ENCODE results near the gene SRPK3.
A peak's percentile ranks its signal among the peaks of the same experiment; 100 is the strongest.

The SRPK3 gene

DNA sequence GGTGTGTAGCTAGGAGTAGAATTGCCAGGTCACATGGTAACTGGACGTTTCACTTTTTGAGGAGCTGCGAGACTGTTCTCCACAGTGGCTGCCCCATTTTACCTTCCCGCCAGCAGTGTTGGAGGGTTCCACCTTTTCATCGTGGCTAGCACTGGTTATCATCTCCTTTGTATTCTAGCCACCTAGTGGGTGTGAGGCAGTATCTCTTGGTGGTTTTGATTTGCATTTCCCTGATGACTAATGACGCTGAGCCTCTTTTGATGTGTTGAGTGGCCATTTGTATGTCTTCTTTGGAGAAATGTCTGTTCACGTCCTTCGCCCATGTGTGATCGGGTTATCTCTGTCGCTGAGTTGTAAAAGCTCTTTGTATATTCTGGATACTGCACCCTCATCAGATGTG, 45.6 kb upstream of the SRPK3 start:
- no peaks in the 10 kb centered on the region for H3K79me2 ChIP-seq (ENCODE audit: control insufficient read depth, low read length)
- H3K4me1 ChIP-seq (ENCODE audit: control insufficient read depth, low read length), result peaks cover 9% of the 10 kb centered on the region
- TF ChIP-seq, protein P1, sequence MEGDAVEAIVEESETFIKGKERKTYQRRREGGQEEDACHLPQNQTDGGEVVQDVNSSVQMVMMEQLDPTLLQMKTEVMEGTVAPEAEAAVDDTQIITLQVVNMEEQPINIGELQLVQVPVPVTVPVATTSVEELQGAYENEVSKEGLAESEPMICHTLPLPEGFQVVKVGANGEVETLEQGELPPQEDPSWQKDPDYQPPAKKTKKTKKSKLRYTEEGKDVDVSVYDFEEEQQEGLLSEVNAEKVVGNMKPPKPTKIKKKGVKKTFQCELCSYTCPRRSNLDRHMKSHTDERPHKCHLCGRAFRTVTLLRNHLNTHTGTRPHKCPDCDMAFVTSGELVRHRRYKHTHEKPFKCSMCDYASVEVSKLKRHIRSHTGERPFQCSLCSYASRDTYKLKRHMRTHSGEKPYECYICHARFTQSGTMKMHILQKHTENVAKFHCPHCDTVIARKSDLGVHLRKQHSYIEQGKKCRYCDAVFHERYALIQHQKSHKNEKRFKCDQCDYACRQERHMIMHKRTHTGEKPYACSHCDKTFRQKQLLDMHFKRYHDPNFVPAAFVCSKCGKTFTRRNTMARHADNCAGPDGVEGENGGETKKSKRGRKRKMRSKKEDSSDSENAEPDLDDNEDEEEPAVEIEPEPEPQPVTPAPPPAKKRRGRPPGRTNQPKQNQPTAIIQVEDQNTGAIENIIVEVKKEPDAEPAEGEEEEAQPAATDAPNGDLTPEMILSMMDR (IDR thresholded peaks at IDR 0.05; ENCODE audit: low read depth, low read length, poor library complexity, severe bottlenecking), result peak; percentile 31
- no peak for TF ChIP-seq EZH2phosphoT487 (IDR thresholded peaks at IDR 0.05; ENCODE audit: borderline replicate concordance, low read length)
- H3K4me3 ChIP-seq (ENCODE audit: low read length), result no peak overlapping the region
- H3K36me3 ChIP-seq (ENCODE audit: control insufficient read depth, low read length), result no peaks in the 10 kb centered on the region
- no peaks in the 10 kb centered on the region for H3K9me2 ChIP-seq (replicated peaks; ENCODE audit: control insufficient read depth, low read length)
- no peaks in the 10 kb centered on the region for H3F3A ChIP-seq (ENCODE audit: control insufficient read depth, insufficient read depth)
- H3K27ac ChIP-seq (ENCODE audit: low read depth, low read length), result no peak overlapping the region
- no peaks in the 10 kb centered on the region for H3K9me3 ChIP-seq (ENCODE audit: control insufficient read depth, insufficient read depth, low read length)
- no peaks in the 10 kb centered on the region for H3K27me3 ChIP-seq (ENCODE audit: control insufficient read depth, low read length)
- no peaks in the 10 kb centered on the region for H4K20me1 ChIP-seq (ENCODE audit: control insufficient read depth, insufficient read depth, low read depth, low read length)
- no peak overlapping the region for H3K4me2 ChIP-seq (ENCODE audit: low read length)

DNA sequence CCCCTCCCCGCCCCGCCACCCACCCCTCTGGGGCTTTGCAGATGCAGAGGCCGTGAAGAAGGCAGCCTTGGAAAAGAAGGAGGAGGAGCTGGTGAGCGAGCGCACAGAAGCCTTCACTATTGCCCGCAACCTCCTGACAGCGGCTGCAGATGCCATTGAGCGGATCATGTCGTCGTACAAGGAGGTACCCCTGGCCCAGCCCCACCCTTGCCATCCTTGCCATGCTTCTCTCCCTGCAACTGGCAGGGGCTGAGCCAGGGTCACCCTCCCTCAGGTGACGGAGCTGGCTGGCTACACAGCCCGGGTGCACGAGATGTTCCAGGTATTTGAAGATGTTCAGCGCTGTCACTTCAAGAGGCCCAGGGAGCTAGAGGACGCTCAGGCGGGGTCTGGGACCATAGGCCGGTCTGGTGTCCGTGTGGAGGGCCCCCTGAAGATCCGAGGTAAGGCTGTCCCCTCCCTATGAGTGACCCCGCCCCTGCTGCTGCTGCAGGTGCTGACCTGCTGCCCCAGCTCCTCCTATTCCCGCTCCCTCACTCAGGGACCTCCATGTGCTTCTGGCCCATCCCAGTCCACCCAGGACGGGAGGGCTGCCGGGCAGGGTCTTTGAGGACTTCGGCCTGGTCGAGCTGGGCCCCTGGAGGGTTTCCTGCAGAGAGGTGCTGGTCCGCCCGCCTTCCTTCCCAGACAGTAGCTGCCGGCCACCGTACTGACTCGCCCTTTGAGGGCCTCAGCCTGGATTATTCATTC, 44.6 kb upstream of the SRPK3 start:
- Histone ChIP-seq H4K20me1 (ENCODE audit: control insufficient read depth, insufficient read depth, low read depth, low read length) (no peaks in the 10 kb centered on the region), H3K9me2 (replicated peaks; ENCODE audit: control insufficient read depth, low read length) (no peaks in the 10 kb centered on the region), H3K4me2 (ENCODE audit: low read length) (no peak overlapping the region)

DNA sequence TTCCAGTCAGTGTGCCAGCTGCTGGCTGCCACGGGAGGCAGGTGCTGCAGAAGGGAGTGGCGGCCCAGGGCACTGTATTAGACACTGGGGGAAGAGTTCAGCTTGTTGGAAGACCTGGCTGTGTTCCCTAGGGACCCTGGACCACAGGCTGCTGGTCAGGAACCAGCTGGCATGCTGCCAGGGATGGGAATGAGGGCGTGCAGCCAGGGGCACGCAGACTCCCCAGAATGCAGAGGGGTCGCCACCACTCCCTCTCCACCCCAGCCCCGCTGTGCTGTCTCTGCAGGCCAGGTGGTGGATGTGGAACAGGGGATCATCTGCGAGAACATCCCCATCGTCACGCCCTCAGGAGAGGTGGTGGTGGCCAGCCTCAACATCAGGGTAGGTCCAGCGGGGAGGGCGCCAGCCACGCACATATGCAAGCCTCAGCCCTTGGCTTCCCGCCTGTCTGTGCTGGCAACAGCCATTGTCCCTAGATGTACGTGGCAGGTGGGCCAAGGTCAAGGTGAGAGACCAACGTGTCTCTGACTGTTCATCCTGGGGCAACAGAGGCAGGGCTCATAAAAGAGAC, 43.9 kb upstream of the SRPK3 start:
- H3K36me3 ChIP-seq (ENCODE audit: control insufficient read depth, low read length), result no peaks in the 10 kb centered on the region
- peaks cover 9% of the 10 kb centered on the region for H3K4me1 ChIP-seq (ENCODE audit: control insufficient read depth, low read length)
- no peak overlapping the region for H3K4me3 ChIP-seq (ENCODE audit: low read length)
- no peaks in the 10 kb centered on the region for H3K9me2 ChIP-seq (replicated peaks; ENCODE audit: control insufficient read depth, low read length)
- no peaks in the 10 kb centered on the region for H3K79me2 ChIP-seq (ENCODE audit: control insufficient read depth, low read length)
- H3K9me3 ChIP-seq (ENCODE audit: control insufficient read depth, insufficient read depth, low read length), result no peaks in the 10 kb centered on the region
- H3K27me3 ChIP-seq (ENCODE audit: control insufficient read depth, low read length), result no peaks in the 10 kb centered on the region
- H3K4me2 ChIP-seq (ENCODE audit: low read length), result no peak overlapping the region
- TF ChIP-seq, protein P1 (IDR thresholded peaks at IDR 0.05; ENCODE audit: low read depth, low read length, poor library complexity, severe bottlenecking), result no peak
- no peak overlapping the region for H3K27ac ChIP-seq (ENCODE audit: low read depth, low read length)
- no peaks in the 10 kb centered on the region for H4K20me1 ChIP-seq (ENCODE audit: control insufficient read depth, insufficient read depth, low read depth, low read length)
- H3F3A ChIP-seq (ENCODE audit: control insufficient read depth, insufficient read depth), result no peaks in the 10 kb centered on the region

More for the DNA sequence above, 44.6 kb upstream of the SRPK3 start:
- no peak overlapping the region for H3K4me3 ChIP-seq (ENCODE audit: low read length)
- H3K36me3 ChIP-seq (ENCODE audit: control insufficient read depth, low read length), result no peaks in the 10 kb centered on the region
- H3K79me2 ChIP-seq (ENCODE audit: control insufficient read depth, low read length), result no peaks in the 10 kb centered on the region
- no peaks in the 10 kb centered on the region for H3F3A ChIP-seq (ENCODE audit: control insufficient read depth, insufficient read depth)
- no peaks in the 10 kb centered on the region for H3K27me3 ChIP-seq (ENCODE audit: control insufficient read depth, low read length)
- H3K4me1 ChIP-seq (ENCODE audit: control insufficient read depth, low read length), result peaks cover 9% of the 10 kb centered on the region
- TF ChIP-seq, protein P1 (IDR thresholded peaks at IDR 0.05; ENCODE audit: low read depth, low read length, poor library complexity, severe bottlenecking), result no peak
- TF ChIP-seq EZH2phosphoT487 (IDR thresholded peaks at IDR 0.05; ENCODE audit: borderline replicate concordance, low read length), result no peak
- H3K9me3 ChIP-seq (ENCODE audit: control insufficient read depth, insufficient read depth, low read length), result no peaks in the 10 kb centered on the region
- no peak overlapping the region for H3K27ac ChIP-seq (ENCODE audit: low read depth, low read length)
